OCI-LY1 (cell line): ENCODE data around the gene USP53.

Source experiments
- H2AFZ ChIP-seq: fragments of 200-600 bp; sonication (generic), shearing (Covaris generic); 2 replicates; pipeline ENCODE4 v1.6.0; 2014; ENCODE audit warnings: antibody characterized with exemption, mild to moderate bottlenecking, low read length
- H3F3A ChIP-seq: fragments of 200-600 bp; sonication (generic), shearing (Covaris generic); 2 replicates; pipeline ENCODE4 v1.6.0; 2014; ENCODE audit warnings: mild to moderate bottlenecking, antibody characterized with exemption, low read length, moderate library complexity; ENCODE audit not compliant: insufficient read depth
- H3K27ac ChIP-seq: fragments of 200-600 bp; sonication (generic); 2 replicates; pipeline ENCODE4 v1.5.1; 2014; ENCODE audit warnings: low read length, mixed run types, mild to moderate bottlenecking, low read depth; ENCODE audit not compliant: poor library complexity, severe bottlenecking
- H3K27me3 ChIP-seq: fragments of 200-600 bp; sonication (generic); 2 replicates; pipeline ENCODE4 v1.6.0; 2014; ENCODE audit warnings: antibody characterized with exemption, mild to moderate bottlenecking, low read length, moderate library complexity; ENCODE audit not compliant: insufficient read depth
- H3K36me3 ChIP-seq: fragments of 200-600 bp; sonication (generic); 2 replicates; pipeline ENCODE4 v1.6.1; 2014; ENCODE audit warnings: mild to moderate bottlenecking, antibody characterized with exemption, low read length, moderate library complexity, mixed read lengths; ENCODE audit not compliant: insufficient read depth
- H3K4me1 ChIP-seq: fragments of 200-600 bp; sonication (generic); 2 replicates; pipeline ENCODE4 v1.5.1; 2014; ENCODE audit warnings: mild to moderate bottlenecking, low read length, moderate library complexity; ENCODE audit not compliant: insufficient read depth, severe bottlenecking
- H3K4me2 ChIP-seq: fragments of 200-600 bp; sonication (generic), shearing (Covaris generic); 2 replicates; pipeline ENCODE4 v1.6.1; 2014; ENCODE audit warnings: low read length
- H3K4me3 ChIP-seq: fragments of 200-600 bp; sonication (generic); 2 replicates; pipeline ENCODE4 v1.5.1; 2014; ENCODE audit warnings: low read length, low read depth, mild to moderate bottlenecking, mixed read lengths; ENCODE audit not compliant: poor library complexity, severe bottlenecking
- H3K79me2 ChIP-seq: fragments of 200-600 bp; shearing (Covaris generic); 2 replicates; pipeline ENCODE4 v1.6.1; 2016; ENCODE audit warnings: mixed run types, low read length, mixed read lengths; ENCODE audit not compliant: insufficient read depth
- H3K9ac ChIP-seq: fragments of 200-600 bp; sonication (generic), shearing (Covaris generic); 2 replicates; pipeline ENCODE4 v1.6.1; 2014; ENCODE audit warnings: mild to moderate bottlenecking, low read length, mixed read lengths
- H3K9me2 ChIP-seq: fragments of 200-600 bp; sonication (generic), shearing (Covaris generic); 2 replicates; pipeline ENCODE4 v1.6.1; 2014; ENCODE audit warnings: low read depth, mild to moderate bottlenecking, low read length, mixed read lengths
- H3K9me3 ChIP-seq: fragments of 200-600 bp; shearing (Covaris generic); 2 replicates; pipeline ENCODE4 v1.6.1; 2014; ENCODE audit warnings: low read length, mixed read lengths
- H4K20me1 ChIP-seq: fragments of 200-600 bp; sonication (generic), shearing (Covaris generic); 2 replicates; pipeline ENCODE4 v1.6.0; 2016; ENCODE audit warnings: mild to moderate bottlenecking, low read length; ENCODE audit not compliant: insufficient read depth
- CTCF ChIP-seq: fragments of 200-600 bp; sonication (generic), shearing (Covaris generic); IDR thresholded peaks from 2 replicates; pipeline ENCODE4 v1.5.1; 2017; ENCODE audit warnings: mild to moderate bottlenecking, antibody characterized with exemption, low read length, moderate library complexity, mixed read lengths
- EZH2 ChIP-seq: fragments of 200-600 bp; sonication (generic), shearing (Covaris generic); IDR thresholded peaks from 2 replicates; pipeline ENCODE4 v1.8.0; 2017; ENCODE audit warnings: borderline replicate concordance, mixed run types, mild to moderate bottlenecking, antibody characterized with exemption, low read length, moderate library complexity, mixed read lengths

Gene USP53

GRCh38 chr4:119231491-119231890, 19.0 kb downstream of the USP53 start:
- H3K9ac ChIP-seq, result no peak overlapping the region
- H3K79me2 ChIP-seq, result 0 out of 2 replicates have a peak, but pooled peaks cover 4% of the 10 kb centered on the region
- H2AFZ ChIP-seq, result no peak overlapping the region
- H3K36me3 ChIP-seq, result peaks cover 8% of the 10 kb centered on the region; the same call in 1 of the 2 replicates
- no peaks in the 10 kb centered on the region for H4K20me1 ChIP-seq
- TF ChIP-seq CTCF (no peak), EZH2 (no peak)
- no peak overlapping the region for H3K4me2 ChIP-seq
- H3K4me3 ChIP-seq, result no peak overlapping the region
- H3K27ac ChIP-seq, result no peak overlapping the region
- no peaks in the 10 kb centered on the region for H3K9me2 ChIP-seq
- H3K9me3 ChIP-seq, result no peaks in the 10 kb centered on the region
- H3F3A ChIP-seq, result no peaks in the 10 kb centered on the region
- no peaks in the 10 kb centered on the region for H3K27me3 ChIP-seq
- H3K4me1 ChIP-seq, result peaks cover 17% of the 10 kb centered on the region

- Histone ChIP-seq H3K36me3 (peaks cover 11% of the 10 kb centered on the region; the same call in 1 of the 2 replicates), H3K9me3 (no peaks in the 10 kb centered on the region), H2AFZ (no peak overlapping the region), H4K20me1 (no peaks in the 10 kb centered on the region), H3F3A (no peaks in the 10 kb centered on the region), H3K27me3 (no peaks in the 10 kb centered on the region), H3K4me2 (no peak overlapping the region), H3K4me3 (no peak overlapping the region), H3K4me1 (peaks cover 17% of the 10 kb centered on the region), H3K79me2 (0 out of 2 replicates have a peak, but pooled peaks cover 4% of the 10 kb centered on the region), H3K9ac (no peak overlapping the region), H3K27ac (no peak overlapping the region), H3K9me2 (no peaks in the 10 kb centered on the region)
- no peak for TF ChIP-seq CTCF
Observed at GRCh38 chr4:119232286-119232685, 19.8 kb downstream of the USP53 start.

GRCh38 chr4:119233191-119233590, 20.7 kb downstream of the USP53 start:
- H4K20me1 ChIP-seq, result no peaks in the 10 kb centered on the region
- H3K9me3 ChIP-seq, result no peaks in the 10 kb centered on the region
- H3K4me3 ChIP-seq, result no peak overlapping the region
- H3K36me3 ChIP-seq, result peaks cover 11% of the 10 kb centered on the region; the same call in 1 of the 2 replicates
- TF ChIP-seq EZH2 (no peak), CTCF (no peak)
- H3K9me2 ChIP-seq, result no peaks in the 10 kb centered on the region
- no peak overlapping the region for H3K27ac ChIP-seq
- peak overlapping the region; percentile 17; the same call in 1 of the 2 replicates for H3K4me2 ChIP-seq
- no peak overlapping the region for H2AFZ ChIP-seq
- peaks cover 17% of the 10 kb centered on the region for H3K4me1 ChIP-seq
- H3K9ac ChIP-seq, result no peak overlapping the region
- H3F3A ChIP-seq, result no peaks in the 10 kb centered on the region
- H3K79me2 ChIP-seq, result 0 out of 2 replicates have a peak, but pooled peaks cover 4% of the 10 kb centered on the region
- H3K27me3 ChIP-seq, result no peaks in the 10 kb centered on the region
